Vagina (tissue), 2 donors: ENCODE measurements around the gene CCBE1. TPM values are rescaled to one million over a fixed set of nuclear protein-coding genes. Genes with fewer than 3 reads are reported as not detected.

Experiments
- DNase-seq, 2 donors: peaks; one replicate each; pipeline ENCODE4 v3.0.0-alpha.2; 2017; ENCODE audit errors: extremely low spot score in 2 of 2
- H3K27ac ChIP-seq: fragments of 200-600 bp; sonication (generic); one replicate; pipeline ENCODE4 v1.5.1; 2019
- H3K27me3 ChIP-seq: fragments of 200-600 bp; sonication (generic); one replicate; pipeline ENCODE4 v1.5.1; 2019
- H3K36me3 ChIP-seq, 2 donors: fragments of 200-600 bp; sonication (generic); one replicate each; pipeline ENCODE4 v1.5.1; 2017 to 2019
- H3K4me1 ChIP-seq: fragments of 200-600 bp; sonication (generic); one replicate; pipeline ENCODE4 v1.5.1; 2019
- H3K4me3 ChIP-seq, 2 donors: fragments of 200-600 bp; sonication (generic); 1 replicate in 1 of 2; 2 replicates in 1 of 2; pipeline ENCODE4 v1.5.1; 2016 to 2019
- H3K9me3 ChIP-seq: fragments of 200-600 bp; sonication (generic); one replicate; pipeline ENCODE4 v1.5.1; 2019
- CTCF ChIP-seq, 3 experiments: fragments of 450-650 bp in 2 of 3; fragments of 200-600 bp in 1 of 3; sonication (generic) in 1 of 3; IDR thresholded peaks; one replicate each; pipeline ENCODE4 v1.5.1; 2017 to 2019; ENCODE audit warnings: antibody characterized with exemption in 3 of 3, mild to moderate bottlenecking in 2 of 3, moderate library complexity in 2 of 3
- POLR2A ChIP-seq, 2 donors: fragments of 450-650 bp; IDR thresholded peaks; one replicate each; pipeline ENCODE4 v1.6.1; 2017; ENCODE audit warnings: antibody characterized with exemption in 2 of 2, mild to moderate bottlenecking in 2 of 2, moderate library complexity in 2 of 2
- POLR2AphosphoS5 ChIP-seq, 2 donors: sonication (generic); formaldehyde crosslinking; IDR thresholded peaks; one replicate each; pipeline ENCODE4 v1.9.0; 2017; ENCODE audit warnings: antibody characterized with exemption in 2 of 2, mild to moderate bottlenecking in 2 of 2, low read depth in 1 of 2; ENCODE audit not compliant: insufficient read depth in 1 of 2
- intact Hi-C: fragments of 100-400 bp; cut with DNase I; formaldehyde crosslinking; loops from one replicate; pipeline ENCODE4 v1.15.1; 2023
- total RNA-seq: library from RNA; depleted of rRNA; stranded (reverse); fragments of >200 nt; gene quantifications from one replicate; pipeline ENCODE4 v1.2.3, GENCODE V29; 2016

CCBE1 gene
- total RNA-seq, 1 donor from 2014 or later: 2.9 TPM

- DNase-seq: no peak
- intact Hi-C loops: no loop called here
- Histone ChIP-seq H3K4me1 (no peaks in the 10 kb centered on the region), H3K27me3 (no peaks in the 10 kb centered on the region), H3K9me3 (no peaks in the 10 kb centered on the region), H3K36me3 (no peaks in the 10 kb centered on the region), H3K4me3 (no peak overlapping the region), H3K27ac (no peak overlapping the region)
- TF ChIP-seq POLR2A (IDR thresholded peaks at IDR 0.05): no peak
- TF ChIP-seq CTCF (IDR thresholded peaks at IDR 0.05): no peak
- TF ChIP-seq POLR2AphosphoS5 (IDR thresholded peaks at IDR 0.05; ENCODE audit: insufficient read depth in 1 of 2, low read depth in 1 of 2): no peak
Measured at GRCh38 chr18:59563176-59563785, 133.9 kb downstream of the CCBE1 start.

- H3K4me1 ChIP-seq: no peaks in the 10 kb centered on the region
- TF ChIP-seq POLR2A (IDR thresholded peaks at IDR 0.05) (no peak), CTCF (IDR thresholded peaks at IDR 0.05) (no peak), POLR2AphosphoS5 (IDR thresholded peaks at IDR 0.05; ENCODE audit: insufficient read depth in 1 of 2, low read depth in 1 of 2) (no peak)
- no peak overlapping the region for H3K27ac ChIP-seq
- no peak for DNase-seq
- H3K27me3 ChIP-seq: no peaks in the 10 kb centered on the region
- H3K36me3 ChIP-seq: no peaks in the 10 kb centered on the region
- H3K9me3 ChIP-seq: no peaks in the 10 kb centered on the region
- intact Hi-C loops: no loop called here
- H3K4me3 ChIP-seq: no peak overlapping the region
Measured at GRCh38 chr18:59562751-59563150, 134.5 kb downstream of the CCBE1 start.

GRCh38 chr18:59561612-59562011 is 135.6 kb downstream of the CCBE1 start:
- Histone ChIP-seq H3K4me1 (peaks cover 6% of the 10 kb centered on the region), H3K27me3 (no peaks in the 10 kb centered on the region), H3K4me3 (no peak overlapping the region), H3K36me3 (no peaks in the 10 kb centered on the region), H3K27ac (no peak overlapping the region), H3K9me3 (no peaks in the 10 kb centered on the region)
- TF ChIP-seq CTCF (IDR thresholded peaks at IDR 0.05): no peak
- TF ChIP-seq POLR2AphosphoS5 (IDR thresholded peaks at IDR 0.05; ENCODE audit: insufficient read depth in 1 of 2, low read depth in 1 of 2): no peak
- TF ChIP-seq POLR2A (IDR thresholded peaks at IDR 0.05): no peak
- no peak for DNase-seq
- intact Hi-C loops: no loop called here

- no peak for DNase-seq
- H3K4me3 ChIP-seq: no peak overlapping the region
- intact Hi-C loops: no loop called here
- H3K4me1 ChIP-seq: peaks cover 14% of the 10 kb centered on the region
- H3K9me3 ChIP-seq: no peaks in the 10 kb centered on the region
- TF ChIP-seq POLR2AphosphoS5 (IDR thresholded peaks at IDR 0.05; ENCODE audit: insufficient read depth in 1 of 2, low read depth in 1 of 2) (no peak), POLR2A (IDR thresholded peaks at IDR 0.05) (no peak), CTCF (IDR thresholded peaks at IDR 0.05) (no peak)
- H3K27me3 ChIP-seq: no peaks in the 10 kb centered on the region
- no peaks in the 10 kb centered on the region for H3K36me3 ChIP-seq
- H3K27ac ChIP-seq: no peak overlapping the region
Measured at GRCh38 chr18:59560556-59560955, 136.7 kb downstream of the CCBE1 start.

- Histone ChIP-seq H3K9me3 (no peaks in the 10 kb centered on the region), H3K27me3 (no peaks in the 10 kb centered on the region), H3K27ac (no peak overlapping the region), H3K4me1 (peaks cover 14% of the 10 kb centered on the region), H3K4me3 (no peak overlapping the region), H3K36me3 (no peaks in the 10 kb centered on the region)
- no peak for TF ChIP-seq POLR2A (IDR thresholded peaks at IDR 0.05)
- TF ChIP-seq POLR2AphosphoS5 (IDR thresholded peaks at IDR 0.05; ENCODE audit: insufficient read depth in 1 of 2, low read depth in 1 of 2): no peak
- no peak for TF ChIP-seq CTCF (IDR thresholded peaks at IDR 0.05)
- no peak for DNase-seq
- intact Hi-C loops: no loop called here
Measured at GRCh38 chr18:59559528-59559927, 137.7 kb downstream of the CCBE1 start.
